HG03457 (cell line): ENCODE data around the gene GPLD1.
"Not testable (repeated sequence)": the region's sequence is repeated elsewhere in the genome, so short reads cannot be mapped to it uniquely, and the experiment has no call there.

Source experiments
- ATAC-seq: cut with Tn5 transposase; IDR thresholded peaks from one replicate; pipeline ENCODE4 v1.9.1; 2021; ENCODE audit warnings: moderate number of reproducible peaks; ENCODE audit not compliant: unreplicated experiment

Gene GPLD1, protein sequence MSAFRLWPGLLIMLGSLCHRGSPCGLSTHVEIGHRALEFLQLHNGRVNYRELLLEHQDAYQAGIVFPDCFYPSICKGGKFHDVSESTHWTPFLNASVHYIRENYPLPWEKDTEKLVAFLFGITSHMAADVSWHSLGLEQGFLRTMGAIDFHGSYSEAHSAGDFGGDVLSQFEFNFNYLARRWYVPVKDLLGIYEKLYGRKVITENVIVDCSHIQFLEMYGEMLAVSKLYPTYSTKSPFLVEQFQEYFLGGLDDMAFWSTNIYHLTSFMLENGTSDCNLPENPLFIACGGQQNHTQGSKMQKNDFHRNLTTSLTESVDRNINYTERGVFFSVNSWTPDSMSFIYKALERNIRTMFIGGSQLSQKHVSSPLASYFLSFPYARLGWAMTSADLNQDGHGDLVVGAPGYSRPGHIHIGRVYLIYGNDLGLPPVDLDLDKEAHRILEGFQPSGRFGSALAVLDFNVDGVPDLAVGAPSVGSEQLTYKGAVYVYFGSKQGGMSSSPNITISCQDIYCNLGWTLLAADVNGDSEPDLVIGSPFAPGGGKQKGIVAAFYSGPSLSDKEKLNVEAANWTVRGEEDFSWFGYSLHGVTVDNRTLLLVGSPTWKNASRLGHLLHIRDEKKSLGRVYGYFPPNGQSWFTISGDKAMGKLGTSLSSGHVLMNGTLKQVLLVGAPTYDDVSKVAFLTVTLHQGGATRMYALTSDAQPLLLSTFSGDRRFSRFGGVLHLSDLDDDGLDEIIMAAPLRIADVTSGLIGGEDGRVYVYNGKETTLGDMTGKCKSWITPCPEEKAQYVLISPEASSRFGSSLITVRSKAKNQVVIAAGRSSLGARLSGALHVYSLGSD

GRCh38 chr6:24489470-24489869, at the start of gene GPLD1:
TSS of gene GPLD1 (minus strand) at chr6:24489578. CDS start at chr6:24489511, 67 bp downstream.
- no peak for ATAC-seq

DNA sequence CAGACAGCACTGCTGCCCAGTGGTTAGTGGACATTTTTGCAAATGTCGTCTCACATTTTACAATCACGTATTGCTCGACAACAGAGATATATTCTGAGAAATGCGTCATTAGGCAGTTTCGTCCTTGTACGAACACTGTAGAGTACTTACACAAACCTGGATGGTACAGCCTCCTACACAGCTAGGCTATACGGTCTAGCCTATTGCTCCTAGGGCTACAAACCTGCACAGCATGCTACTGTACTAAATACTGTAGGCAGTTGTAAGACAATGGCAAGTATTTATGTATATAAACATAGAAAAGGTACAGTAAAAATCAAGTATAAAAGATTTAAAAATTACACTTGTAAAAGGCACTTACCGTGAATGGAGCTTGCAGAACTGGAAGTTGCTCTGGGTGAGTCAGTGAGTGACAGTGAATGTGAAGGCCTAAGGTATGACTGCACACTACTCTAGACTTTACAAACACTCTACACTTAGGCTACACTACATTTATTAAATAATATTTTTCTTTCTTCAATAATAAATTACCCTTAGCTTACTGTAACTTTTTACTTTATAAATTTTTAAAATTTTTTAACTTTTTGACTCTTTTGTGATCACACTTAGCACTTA, 48.5 kb upstream of the GPLD1 start:
- no peak for ATAC-seq

DNA sequence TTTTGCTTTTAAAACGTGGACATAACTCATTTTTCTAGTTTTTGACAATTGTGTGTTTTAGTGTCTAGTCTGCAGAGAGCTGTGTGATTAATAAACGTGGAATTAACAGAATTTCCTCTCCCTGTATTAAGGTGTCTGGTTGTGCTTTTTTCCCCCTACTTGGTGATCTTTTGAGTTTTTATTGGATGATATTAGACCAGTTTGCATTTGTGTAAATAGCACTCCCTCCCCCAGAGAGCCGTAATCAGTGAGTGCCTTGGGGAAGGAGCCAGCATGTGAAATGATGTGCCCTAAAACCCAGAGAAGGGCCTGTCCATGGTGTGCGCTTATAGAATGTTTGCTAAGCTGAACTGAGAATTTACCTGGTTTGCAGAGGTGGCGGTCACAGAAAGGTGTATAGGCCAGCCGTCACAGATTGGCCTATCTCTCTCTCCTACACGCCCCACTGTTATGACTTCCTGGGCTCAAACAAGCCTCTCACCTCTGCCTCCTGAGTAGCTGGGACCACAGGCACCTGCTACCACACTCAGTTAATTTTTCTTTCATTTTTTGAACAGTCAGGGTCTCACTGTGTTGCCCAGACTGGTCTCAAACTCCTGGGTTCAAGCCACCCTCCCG, 47.8 kb upstream of the GPLD1 start:
- no peak for ATAC-seq

- ATAC-seq, result no peak
Measured at GRCh38 chr6:24536466-24536865, 47.1 kb upstream of the GPLD1 start.

DNA sequence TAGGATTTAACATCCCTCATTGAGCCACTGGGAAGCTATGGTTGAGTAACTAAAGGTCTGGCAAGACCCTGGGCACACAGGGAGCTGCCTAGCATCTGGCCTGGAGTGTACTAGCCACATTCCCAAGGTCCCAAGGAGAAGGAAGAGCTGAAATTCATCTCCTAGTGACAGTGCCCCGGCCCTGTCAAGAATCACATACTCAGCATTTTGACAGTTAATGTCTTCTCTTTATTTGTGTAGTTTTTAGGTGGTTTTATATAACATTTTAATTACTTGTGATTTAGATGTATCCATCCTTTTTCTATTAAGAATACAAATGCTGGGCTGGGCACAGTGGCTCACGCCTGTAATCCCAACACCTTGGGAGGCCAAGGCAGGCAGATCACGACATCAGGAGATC, 45.8 kb upstream of the GPLD1 start:
- ATAC-seq, result no peak

- no peak for ATAC-seq
Measured at GRCh38 chr6:24534329-24534728, 45.0 kb upstream of the GPLD1 start.

GRCh38 chr6:24529985-24530384, 40.6 kb upstream of the GPLD1 start:
- ATAC-seq, result no peak

- ATAC-seq, result no peak
Measured at GRCh38 chr6:24524805-24525204, 35.4 kb upstream of the GPLD1 start.

DNA sequence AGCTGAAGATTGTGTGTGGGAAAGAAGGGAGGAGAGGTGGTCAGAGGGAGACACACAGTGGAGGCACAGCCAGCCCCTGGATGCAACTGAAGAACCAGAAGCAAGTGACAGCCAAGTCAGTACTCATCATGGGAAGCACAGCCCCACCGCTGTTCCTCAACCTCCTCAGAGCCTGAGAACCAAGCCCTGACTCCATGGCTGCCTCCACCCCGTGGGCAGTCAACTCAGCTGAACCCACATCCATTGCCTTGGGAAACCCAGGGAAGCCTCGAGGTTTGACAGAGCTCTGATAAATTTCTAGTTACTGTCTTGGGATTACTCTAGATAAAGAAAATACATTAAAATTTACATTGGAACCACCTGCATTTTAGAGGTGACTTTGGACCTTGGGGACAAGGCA, 35.0 kb upstream of the GPLD1 start:
- ATAC-seq, result no peak

GRCh38 chr6:24522228-24523176, 33.1 kb upstream of the GPLD1 start:
- no peak for ATAC-seq

- ATAC-seq, result peak; percentile 45
Measured at GRCh38 chr6:24520929-24521546, 31.7 kb upstream of the GPLD1 start.

DNA sequence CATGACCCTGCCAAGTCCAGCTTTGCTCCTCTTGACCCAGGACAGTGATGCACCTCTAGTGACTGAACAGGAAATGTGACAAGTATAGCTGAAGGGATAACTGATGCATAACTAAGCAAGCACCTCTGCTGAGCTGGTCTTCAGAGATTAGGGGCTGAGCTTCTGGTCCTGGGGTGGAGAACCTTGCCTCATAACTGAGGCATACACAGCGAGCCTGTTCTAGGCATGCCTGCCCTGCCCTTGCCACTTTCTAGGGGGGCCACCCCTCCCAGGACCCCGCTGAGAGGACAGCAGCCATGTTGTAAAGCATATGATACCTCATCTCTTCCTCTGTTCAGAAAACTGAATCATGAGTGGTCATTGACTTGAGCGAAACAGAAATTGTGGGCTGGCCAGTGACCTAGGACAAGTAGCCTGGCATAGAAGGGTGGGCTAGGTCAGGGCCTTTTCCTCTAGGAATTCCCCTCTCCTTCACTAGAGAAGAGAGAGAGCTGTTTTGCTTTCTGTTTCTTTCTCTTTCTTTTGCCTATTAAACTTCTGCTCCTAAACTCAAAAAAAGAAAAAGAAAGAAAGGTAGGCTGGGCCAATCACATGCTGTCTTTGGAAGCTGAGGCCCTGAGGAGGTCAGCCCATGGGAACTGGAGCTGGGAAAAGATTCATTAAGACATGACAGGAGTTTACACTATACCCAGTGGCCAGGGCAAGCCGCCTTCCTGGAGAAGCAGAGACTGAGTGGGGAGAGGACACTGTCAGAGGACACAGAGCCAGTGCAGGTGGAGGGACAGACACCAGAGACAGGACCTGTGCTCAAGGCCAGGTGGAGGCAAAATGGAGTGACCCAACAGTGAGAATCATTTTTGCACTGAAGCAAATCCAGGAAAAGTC, 28.5 kb upstream of the GPLD1 start:
- ATAC-seq, result peak; percentile 61

- ATAC-seq, result no peak
Measured at GRCh38 chr6:24513602-24514001, 24.2 kb upstream of the GPLD1 start.

DNA sequence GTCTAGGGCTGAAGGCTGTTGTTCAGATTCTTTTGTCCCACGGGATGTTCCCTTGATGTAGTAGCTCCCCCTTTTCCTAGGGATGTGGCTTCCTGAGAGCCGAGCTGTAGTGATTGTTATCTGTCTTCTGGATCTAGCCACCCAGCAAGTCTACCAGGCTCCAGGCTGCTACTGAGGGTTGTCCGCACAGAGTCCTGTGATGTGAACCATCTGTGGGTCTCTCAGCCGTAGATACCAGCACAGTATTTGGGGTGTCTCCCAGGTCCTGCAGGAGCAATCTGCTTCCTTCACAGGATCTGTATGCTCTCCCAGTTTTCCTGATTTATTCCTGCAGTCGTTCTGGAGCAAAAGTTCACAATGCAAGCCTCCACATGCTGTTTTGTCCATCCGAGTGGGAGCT, 22.6 kb upstream of the GPLD1 start:
- not testable (repeated sequence) for ATAC-seq

GRCh38 chr6:24506814-24507520, 17.6 kb upstream of the GPLD1 start:
- ATAC-seq, result no peak

GRCh38 chr6:24504649-24505586, 15.5 kb upstream of the GPLD1 start:
- no peak for ATAC-seq

DNA sequence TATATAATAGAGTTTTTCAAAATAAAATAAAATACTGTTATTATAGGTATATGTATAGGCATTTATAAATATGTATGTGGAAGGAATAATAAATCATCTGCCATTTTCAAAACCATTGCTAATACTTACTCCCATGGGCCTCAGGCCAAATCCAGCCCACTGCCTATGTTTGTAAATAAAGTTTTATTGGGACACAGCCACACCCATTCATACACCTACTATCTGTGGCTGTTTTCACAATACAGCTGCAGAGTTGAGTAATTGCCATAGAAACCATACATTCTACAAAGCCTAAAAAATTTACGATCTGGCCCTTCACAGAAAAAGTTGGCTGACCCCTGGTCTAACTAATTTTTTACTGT, 14.9 kb upstream of the GPLD1 start:
- ATAC-seq, result no peak
